Natural killer cell (primary cell): ENCODE measurements around the gene SRP19. TPM values are rescaled to one million over a fixed set of nuclear protein-coding genes. Genes with fewer than 3 reads are reported as not detected.
"Not testable (repeated sequence)": the region's sequence is repeated elsewhere in the genome, so short reads cannot be mapped to it uniquely, and the experiment has no call there.

Source experiments
- ATAC-seq, 3 donors: fragments of 150-1000 bp in 2 of 3; fragments of 200-7000 bp in 1 of 3; cut with Tn5 transposase; 1 replicate in 1 of 3; 2 replicates in 2 of 3; pipeline ENCODE4 v1.10.0; 2021; ENCODE audit warnings: mild to moderate bottlenecking in 2 of 3, moderate library complexity in 2 of 3
- DNase-seq, 2 donors: peaks; one replicate each; pipeline versions ENCODE4 v3.0.0 to v3.0.0-alpha.2; 2013 to 2021; ENCODE audit warnings: mixed read lengths in 1 of 2
- H3K27ac ChIP-seq: one replicate; pipeline ENCODE4 v1.5.1; 2013; ENCODE audit warnings: mild to moderate bottlenecking, low read length
- H3K27me3 ChIP-seq: one replicate; pipeline ENCODE4 v1.6.1; 2013; ENCODE audit warnings: low read length; ENCODE audit not compliant: control insufficient read depth, insufficient read depth
- H3K36me3 ChIP-seq: one replicate; pipeline ENCODE4 v1.6.1; 2013; ENCODE audit warnings: low read length; ENCODE audit not compliant: control insufficient read depth, insufficient read depth
- H3K4me1 ChIP-seq: one replicate; pipeline ENCODE4 v1.6.1; 2013; ENCODE audit warnings: low read length; ENCODE audit not compliant: control insufficient read depth, insufficient read depth
- H3K4me3 ChIP-seq: one replicate; pipeline ENCODE4 v1.5.1; 2013; ENCODE audit warnings: low read length
- H3K9me3 ChIP-seq: one replicate; pipeline ENCODE4 v1.6.1; 2013; ENCODE audit warnings: low read length; ENCODE audit not compliant: control insufficient read depth, insufficient read depth
- H3K27ac Mint-ChIP-seq, 2 donors: one replicate each; pipeline ENCODE4 v1.8.0; 2022; ENCODE audit warnings: mild to moderate bottlenecking in 2 of 2, mixed read lengths in 2 of 2, moderate library complexity in 1 of 2
- H3K27me3 Mint-ChIP-seq, 2 donors: one replicate each; pipeline ENCODE4 v1.8.0; 2022; ENCODE audit warnings: low read depth in 2 of 2, mixed read lengths in 2 of 2
- H3K36me3 Mint-ChIP-seq: one replicate; pipeline ENCODE4 v1.8.0; 2022; ENCODE audit warnings: mixed read lengths
- H3K4me1 Mint-ChIP-seq, 2 donors: one replicate each; pipeline ENCODE4 v1.8.0; 2022; ENCODE audit warnings: mixed read lengths in 2 of 2
- H3K4me3 Mint-ChIP-seq: one replicate; pipeline ENCODE4 v1.8.0; 2022; ENCODE audit warnings: mild to moderate bottlenecking, moderate library complexity, mixed read lengths
- H3K9me3 Mint-ChIP-seq, 2 donors: one replicate each; pipeline ENCODE4 v1.8.0; 2022; ENCODE audit warnings: mixed read lengths in 2 of 2
- CTCF ChIP-seq: fragments of 200-600 bp; IDR thresholded peaks from one replicate; pipeline ENCODE4 v1.8.0; 2022; ENCODE audit warnings: antibody characterized with exemption
- WGBS: methylation state at CpG from one replicate; pipeline ENCODE4 v1.1.7; 2013; ENCODE audit warnings: missing lambda C conversion rate; ENCODE audit not compliant: insufficient coverage; 5-methylcytosine and 5-hydroxymethylcytosine counted together
- intact Hi-C: fragments of 100-400 bp; cut with micrococcal nuclease; formaldehyde crosslinking; loops from one replicate; pipeline ENCODE4 v1.14.2; 2022
- total RNA-seq, 4 donors: library from RNA; stranded (reverse); fragments of 120-200 nt in 1 of 4; gene quantifications; one replicate each; pipeline versions ENCODE4 v1.2.3 to v1.2.4, GENCODE V29; 2013 to 2022

Gene SRP19
- total RNA-seq, 3 donors from 2014 or later (not counting 1 experiment from before 2014, with no cell fraction given), result 52.8 to 58.5 (median 54.7) TPM

GRCh38 chr5:112857866-112858265 is 3.2 kb upstream of the SRP19 start:
- Mint-ChIP-seq H3K4me3 (no peak overlapping the region), H3K27me3 (peaks cover 25 to 42% of the 10 kb centered on the region in 2 donors), H3K27ac (no peak overlapping the region), H3K4me1 (peaks cover 15 to 21% of the 10 kb centered on the region in 2 donors), H3K9me3 (peaks cover 4 to 5% of the 10 kb centered on the region in 2 donors), H3K36me3 (peaks cover 8% of the 10 kb centered on the region)
- Histone ChIP-seq H3K36me3 (no peaks in the 10 kb centered on the region), H3K4me1 (peaks cover 19% of the 10 kb centered on the region), H3K27ac (no peak overlapping the region), H3K4me3 (no peak overlapping the region), H3K27me3 (peaks cover 12% of the 10 kb centered on the region), H3K9me3 (no peaks in the 10 kb centered on the region)
- DNase-seq (no peak), ATAC-seq (no peak)
- TF ChIP-seq CTCF, result no peak
- intact Hi-C loops, result no loop called here

GRCh38 chr5:112860571-112860928 is 537 bp upstream of the SRP19 start:
- peaks cover 15 to 29% of the 10 kb centered on the region in 2 donors for H3K27me3 Mint-ChIP-seq
- DNase-seq, result not testable (repeated sequence)

GRCh38 chr5:112861638-112861985 is 525 bp downstream of the SRP19 start:
- intact Hi-C loops, result loop anchor here (1.0 to 5.0 kb wide), 3 partner anchors 61 to 154 kb away; partner anchors contain the start of genes APC and REEP5
- peaks cover 24 to 38% of the 10 kb centered on the region in 2 donors for H3K4me1 Mint-ChIP-seq
- ATAC-seq, result no peak
- peak overlapping the region; percentile 96 for H3K4me3 Mint-ChIP-seq
- WGBS, result 0% methylated on average over 8 of the region's 8 CpGs
- peak overlapping the region; percentile 95 to 96 for H3K27ac Mint-ChIP-seq
- H3K36me3 Mint-ChIP-seq, result no peaks in the 10 kb centered on the region
- DNase-seq, result no peak
- Histone ChIP-seq H3K27ac (peak overlapping the region; percentile 78), H3K27me3 (peaks cover under 1% of the 10 kb centered on the region), H3K4me1 (peaks cover 25% of the 10 kb centered on the region), H3K9me3 (no peaks in the 10 kb centered on the region), H3K36me3 (peaks cover 22% of the 10 kb centered on the region), H3K4me3 (peak overlapping the region; percentile 75)
- peaks cover 4 to 19% of the 10 kb centered on the region in 2 donors for H3K27me3 Mint-ChIP-seq
- H3K9me3 Mint-ChIP-seq, result no peaks in the 10 kb centered on the region
- TF ChIP-seq CTCF, result no peak

More at GRCh38 chr5:112860571-112860928, 537 bp upstream of the SRP19 start:
- H3K9me3 ChIP-seq, ATAC-seq, H3K9me3 Mint-ChIP-seq, H3K36me3 Mint-ChIP-seq: not testable (repeated sequence)
- H3K4me1 Mint-ChIP-seq, result peaks cover 24 to 35% of the 10 kb centered on the region in 2 donors
- H3K27ac ChIP-seq, result peak overlapping the region; percentile 78
- peak overlapping the region; percentile 75 for H3K4me3 ChIP-seq
- H3K27me3 ChIP-seq, result peaks cover 11% of the 10 kb centered on the region
- H3K36me3 ChIP-seq, result peaks cover 19% of the 10 kb centered on the region
- WGBS, result 81% methylated on average over 11 of the region's 11 CpGs
- peak overlapping the region; percentile 95 to 96 for H3K27ac Mint-ChIP-seq
- peak overlapping the region; percentile 96 for H3K4me3 Mint-ChIP-seq
- intact Hi-C loops, result loop anchor here (5.0 kb wide), 1 partner anchor 153 kb away; no protein-coding TSS in a partner anchor
- H3K4me1 ChIP-seq, result peaks cover 25% of the 10 kb centered on the region

GRCh38 chr5:112862085-112862484 is 998 bp downstream of the SRP19 start:
- H3K9me3 Mint-ChIP-seq, result no peaks in the 10 kb centered on the region
- Histone ChIP-seq H3K27me3 (no peaks in the 10 kb centered on the region), H3K9me3 (no peaks in the 10 kb centered on the region), H3K27ac (no peak overlapping the region), H3K4me3 (peak overlapping the region; percentile 75), H3K36me3 (peaks cover 27% of the 10 kb centered on the region), H3K4me1 (peaks cover 25% of the 10 kb centered on the region)
- intact Hi-C loops, result loop anchor here (5.0 kb wide), 1 partner anchor 155 kb away; no protein-coding TSS in a partner anchor
- TF ChIP-seq CTCF, result no peak
- H3K27me3 Mint-ChIP-seq, result peaks cover 3 to 18% of the 10 kb centered on the region in 2 donors
- H3K36me3 Mint-ChIP-seq, result peaks cover 2% of the 10 kb centered on the region
- H3K27ac Mint-ChIP-seq, result peak overlapping the region; percentile 95 to 96
- peaks cover 24 to 40% of the 10 kb centered on the region in 2 donors for H3K4me1 Mint-ChIP-seq
- WGBS, result 75% methylated on average over 8 of the region's 9 CpGs
- H3K4me3 Mint-ChIP-seq, result peak overlapping the region; percentile 96
- no peak for ATAC-seq
- no peak for DNase-seq
